CD4-positive, alpha-beta T cell treated with Interleukin-10 for 1 hour (primary cell): ENCODE results near the gene SNRK.

Source experiments
- DNase-seq: peaks from one replicate; pipeline ENCODE4 v3.0.0-alpha.2; 2020

SNRK gene

GRCh38 chr3:43317461-43318316 lies 31.3 kb downstream of the SNRK start:
- no peak for DNase-seq

- no peak for DNase-seq
Measured at GRCh38 chr3:43319376-43319775, 33.0 kb downstream of the SNRK start.

- no peak for DNase-seq
Measured at GRCh38 chr3:43319794-43320193, 33.5 kb downstream of the SNRK start.

GRCh38 chr3:43320288-43320687 lies 33.9 kb downstream of the SNRK start:
- no peak for DNase-seq

- no peak for DNase-seq
Measured at GRCh38 chr3:43323541-43323940, 37.2 kb downstream of the SNRK start.

GRCh38 chr3:43326891-43327581 lies 40.7 kb downstream of the SNRK start:
- DNase-seq: no peak

GRCh38 chr3:43327582-43327979 lies 41.2 kb downstream of the SNRK start:
- no peak for DNase-seq

GRCh38 chr3:43328653-43329052 lies 42.3 kb downstream of the SNRK start:
- no peak for DNase-seq

GRCh38 chr3:43330981-43331380 lies 44.6 kb downstream of the SNRK start:
- no peak for DNase-seq

GRCh38 chr3:43331381-43331780 lies 45.0 kb downstream of the SNRK start:
- no peak for DNase-seq

- DNase-seq: no peak
Measured at GRCh38 chr3:43334976-43335375, 48.6 kb downstream of the SNRK start.

GRCh38 chr3:43335799-43336198 lies 49.5 kb downstream of the SNRK start:
- DNase-seq: no peak

- DNase-seq: no peak
Measured at GRCh38 chr3:43338295-43338694, 52.0 kb downstream of the SNRK start.

- no peak for DNase-seq
Measured at GRCh38 chr3:43340403-43340802, 54.1 kb downstream of the SNRK start.

- no peak for DNase-seq
Measured at GRCh38 chr3:43341788-43342187, 55.4 kb downstream of the SNRK start.

- DNase-seq: peak; percentile 41
Measured at GRCh38 chr3:43343185-43343584, 56.8 kb downstream of the SNRK start.

GRCh38 chr3:43343815-43344214 lies 57.5 kb downstream of the SNRK start:
- DNase-seq: no peak

GRCh38 chr3:43344520-43344919 lies 58.2 kb downstream of the SNRK start:
- no peak for DNase-seq

- no peak for DNase-seq
Measured at GRCh38 chr3:43345246-43345645, 58.9 kb downstream of the SNRK start.

- DNase-seq: no peak
Measured at GRCh38 chr3:43345877-43346276, 59.5 kb downstream of the SNRK start.

GRCh38 chr3:43346978-43347749 lies 60.8 kb downstream of the SNRK start:
- peak; percentile 75 for DNase-seq

GRCh38 chr3:43347774-43348173 lies 61.4 kb downstream of the SNRK start:
- no peak for DNase-seq

- no peak for DNase-seq
Measured at GRCh38 chr3:43348350-43348749, 62.0 kb downstream of the SNRK start.
